OCI-LY7 (cell line): ENCODE results near the gene PCNX3. TPM values are rescaled to one million over a fixed set of nuclear protein-coding genes. Genes with fewer than 3 reads are reported as not detected.
A peak's percentile ranks its signal among the peaks of the same experiment; 100 is the strongest.

ENCODE experiments used
- BruUV-seq: library from RNA; stranded (reverse); fragments of 400-500 nt; replicated peaks from 2 replicates; lab custom pipeline; 2021; lab: Mats Ljungman, UMichigan
- CTCF ChIA-PET: fragments of 300-600 bp; sonication (Branson Sonifier 250); formaldehyde crosslinking; loops from one replicate; lab custom pipeline; 2022; ENCODE audit warnings: antibody characterized with exemption; ENCODE audit not compliant: unreplicated experiment; lab: Charles Lee
- POLR2A ChIA-PET: fragments of 300-600 bp; sonication (Branson Sonifier 250); formaldehyde crosslinking; loops from one replicate; lab custom pipeline; 2022; ENCODE audit warnings: antibody characterized with exemption; lab: Charles Lee
- DNase-seq: peaks from one replicate; pipeline ENCODE4 v3.0.0-alpha.2; 2015; ENCODE audit warnings: low spot score
- H2AFZ ChIP-seq: fragments of 200-600 bp; sonication (generic), shearing (Covaris generic); 2 replicates; pipeline ENCODE4 v1.6.1; 2014; ENCODE audit warnings: mild to moderate bottlenecking, antibody characterized with exemption, low read length, moderate library complexity
- H3K27ac ChIP-seq: fragments of 200-600 bp; sonication (generic); 2 replicates; pipeline ENCODE4 v1.5.1; 2014; ENCODE audit warnings: mixed run types, low read depth, mild to moderate bottlenecking, moderate library complexity, low read length, inconsistent platforms; ENCODE audit not compliant: poor library complexity, severe bottlenecking
- H3K36me3 ChIP-seq: fragments of 200-600 bp; sonication (generic); 2 replicates; pipeline ENCODE4 v1.6.1; 2014; ENCODE audit warnings: mild to moderate bottlenecking, antibody characterized with exemption, low read length, moderate library complexity, mixed read lengths; ENCODE audit not compliant: insufficient read depth
- H3K4me1 ChIP-seq: fragments of 200-600 bp; sonication (generic); 2 replicates; pipeline ENCODE4 v1.5.1; 2014; ENCODE audit warnings: mild to moderate bottlenecking, low read length; ENCODE audit not compliant: insufficient read depth, poor library complexity, severe bottlenecking
- H3K4me2 ChIP-seq: fragments of 200-600 bp; sonication (generic); 2 replicates; pipeline ENCODE4 v1.6.1; 2014; ENCODE audit warnings: mild to moderate bottlenecking, low read length
- H3K4me3 ChIP-seq: fragments of 200-600 bp; sonication (generic); 2 replicates; pipeline ENCODE4 v1.5.1; 2014; ENCODE audit warnings: mild to moderate bottlenecking, low read depth, low read length; ENCODE audit not compliant: poor library complexity, severe bottlenecking
- H3K79me2 ChIP-seq: fragments of 200-600 bp; sonication (generic); 2 replicates; pipeline ENCODE4 v1.6.1; 2016; ENCODE audit warnings: low read depth, mild to moderate bottlenecking, low read length, moderate library complexity, mixed read lengths; ENCODE audit not compliant: insufficient read depth
- H3K9me2 ChIP-seq: fragments of 200-600 bp; sonication (generic); 2 replicates; pipeline ENCODE4 v1.6.1; 2016; ENCODE audit warnings: mild to moderate bottlenecking, low read length, mixed read lengths; ENCODE audit not compliant: insufficient read depth
- H3K9me3 ChIP-seq: fragments of 200-600 bp; sonication (generic); 2 replicates; pipeline ENCODE4 v1.6.1; 2014; ENCODE audit warnings: mild to moderate bottlenecking, mixed run types, low read length, mixed read lengths
- H4K20me1 ChIP-seq: fragments of 200-600 bp; sonication (generic); 2 replicates; pipeline ENCODE4 v1.6.1; 2014; ENCODE audit warnings: mild to moderate bottlenecking, antibody characterized with exemption, low read length, moderate library complexity, mixed read lengths; ENCODE audit not compliant: insufficient read depth
- EZH2phosphoT487 ChIP-seq: fragments of 200-600 bp; sonication (generic); IDR thresholded peaks from 2 replicates; pipeline ENCODE4 v1.6.1; 2018; ENCODE audit warnings: low read depth, borderline replicate concordance, mild to moderate bottlenecking, mixed run types, antibody characterized with exemption, low read length, moderate library complexity, mixed read lengths
- intact Hi-C: fragments of 100-400 bp; cut with micrococcal nuclease; formaldehyde crosslinking; loops from one replicate; pipeline ENCODE4 v1.10.0; 2022; ENCODE audit not compliant: unreplicated experiment
- total RNA-seq, 2 experiments: library from RNA; depleted of rRNA in 1 of 2; stranded (reverse); fragments of >200 nt in 1 of 2; shearing (Covaris generic) in 1 of 2; gene quantifications; 2 replicates each; pipeline ENCODE4 v1.2.3, GENCODE V29; 2014 to 2022
- TF ChIP-seq, protein P1 (sequence below): fragments of 200-600 bp; sonication (generic); conservative IDR thresholded peaks from 2 replicates; pipeline ENCODE4 v1.5.1; 2014; ENCODE audit warnings: mild to moderate bottlenecking, antibody characterized with exemption, low read length, moderate library complexity, mixed read lengths

The PCNX3 gene
- total RNA-seq, 2 experiments from 2014 or later: 36.2 to 66.7 TPM

DNA sequence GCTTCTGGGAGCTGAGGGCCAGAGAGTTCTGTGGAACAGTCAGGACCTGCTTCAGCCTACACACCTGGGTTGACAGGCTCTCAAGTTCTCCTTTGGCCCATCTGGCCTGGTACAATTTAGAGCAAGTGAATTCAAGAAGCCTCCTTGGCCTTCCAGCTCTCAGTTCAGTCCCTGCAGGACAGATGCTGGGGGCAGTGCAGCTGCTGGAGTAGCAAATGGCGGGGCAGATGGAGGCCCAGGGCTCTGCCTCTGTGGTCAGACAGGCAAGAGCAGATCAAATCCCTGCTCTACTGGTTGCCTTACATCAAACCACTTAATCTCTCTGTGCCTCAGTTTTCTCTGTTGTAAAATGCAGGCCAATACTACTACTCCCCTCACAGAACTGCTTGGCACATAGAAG lies 11.3 kb upstream of the PCNX3 start:
- peaks cover 55% of the 10 kb centered on the region for H3K36me3 ChIP-seq
- H2AFZ ChIP-seq: no peak overlapping the region
- H3K27ac ChIP-seq: no peak overlapping the region
- intact Hi-C loops: no loop called here
- peaks cover 13% of the 10 kb centered on the region for H3K4me1 ChIP-seq
- H3K79me2 ChIP-seq: no peaks in the 10 kb centered on the region
- no peak for DNase-seq
- ChIA-PET CTCF (interaction anchor here (0.6 kb wide), 1 partner anchor 52 kb away, joined by 3 read pairs; no protein-coding TSS in a partner anchor), POLR2A (interaction anchor here (0.6 to 2.9 kb wide), 3 partner anchors 11 to 192 kb away, joined by 3 to 13 read pairs (median 6); partner anchors contain the start of gene PCNX3)
- H3K4me3 ChIP-seq: no peak overlapping the region
- no peak overlapping the region for H3K4me2 ChIP-seq
- BruUV-seq: no TSS peak
- no peaks in the 10 kb centered on the region for H3K9me2 ChIP-seq
- TF ChIP-seq EZH2phosphoT487: no peak
- TF ChIP-seq, protein P1, sequence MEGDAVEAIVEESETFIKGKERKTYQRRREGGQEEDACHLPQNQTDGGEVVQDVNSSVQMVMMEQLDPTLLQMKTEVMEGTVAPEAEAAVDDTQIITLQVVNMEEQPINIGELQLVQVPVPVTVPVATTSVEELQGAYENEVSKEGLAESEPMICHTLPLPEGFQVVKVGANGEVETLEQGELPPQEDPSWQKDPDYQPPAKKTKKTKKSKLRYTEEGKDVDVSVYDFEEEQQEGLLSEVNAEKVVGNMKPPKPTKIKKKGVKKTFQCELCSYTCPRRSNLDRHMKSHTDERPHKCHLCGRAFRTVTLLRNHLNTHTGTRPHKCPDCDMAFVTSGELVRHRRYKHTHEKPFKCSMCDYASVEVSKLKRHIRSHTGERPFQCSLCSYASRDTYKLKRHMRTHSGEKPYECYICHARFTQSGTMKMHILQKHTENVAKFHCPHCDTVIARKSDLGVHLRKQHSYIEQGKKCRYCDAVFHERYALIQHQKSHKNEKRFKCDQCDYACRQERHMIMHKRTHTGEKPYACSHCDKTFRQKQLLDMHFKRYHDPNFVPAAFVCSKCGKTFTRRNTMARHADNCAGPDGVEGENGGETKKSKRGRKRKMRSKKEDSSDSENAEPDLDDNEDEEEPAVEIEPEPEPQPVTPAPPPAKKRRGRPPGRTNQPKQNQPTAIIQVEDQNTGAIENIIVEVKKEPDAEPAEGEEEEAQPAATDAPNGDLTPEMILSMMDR: no peak
- H3K9me3 ChIP-seq: no peaks in the 10 kb centered on the region
- H4K20me1 ChIP-seq: no peaks in the 10 kb centered on the region

DNA sequence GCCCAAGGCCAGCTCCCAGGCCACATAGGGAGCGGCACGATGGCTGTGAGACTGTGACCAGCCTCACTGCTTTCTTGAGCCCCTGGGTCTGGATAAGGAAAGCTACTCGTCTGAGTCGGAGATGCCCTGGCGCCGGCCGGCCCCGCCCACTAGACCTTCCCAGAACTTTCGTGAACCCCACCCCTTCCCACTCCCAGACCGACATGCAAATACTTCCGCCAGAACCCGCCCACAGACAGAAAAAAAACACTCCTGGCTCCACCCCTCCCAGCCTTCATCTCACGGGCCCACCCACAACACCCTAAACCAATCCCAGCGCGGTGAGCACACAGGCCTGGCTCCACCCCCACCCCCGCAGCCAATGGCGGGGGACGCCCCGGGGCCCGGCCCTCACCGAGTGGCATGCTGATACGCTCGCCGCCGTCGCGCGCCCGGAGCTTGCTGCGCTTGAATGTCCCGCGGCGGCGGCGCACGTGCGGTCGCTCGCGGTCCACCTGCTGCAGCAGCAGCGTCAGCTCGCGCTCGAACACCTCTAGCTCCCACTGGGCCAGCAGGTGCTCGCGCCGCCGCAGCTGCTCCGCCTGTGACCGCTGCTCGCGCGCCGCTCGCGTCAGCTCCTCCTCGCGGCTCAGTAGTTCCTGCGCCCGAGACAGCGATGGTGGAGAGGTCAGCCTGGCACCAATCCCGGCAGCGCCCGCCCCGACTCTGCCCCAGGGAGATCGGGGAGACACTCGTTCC lies 8.5 kb upstream of the PCNX3 start:
- H3K27ac ChIP-seq: no peak overlapping the region
- CTCF ChIA-PET: no interaction called here
- no peak overlapping the region for H3K4me2 ChIP-seq
- H3K4me1 ChIP-seq: peaks cover 32% of the 10 kb centered on the region
- intact Hi-C loops: no loop called here
- no peaks in the 10 kb centered on the region for H3K9me2 ChIP-seq
- no peak overlapping the region for H3K4me3 ChIP-seq
- H2AFZ ChIP-seq: no peak overlapping the region
- TF ChIP-seq EZH2phosphoT487: no peak
- TF ChIP-seq, protein P1: no peak
- peaks cover 55% of the 10 kb centered on the region for H3K36me3 ChIP-seq
- H4K20me1 ChIP-seq: no peaks in the 10 kb centered on the region
- H3K9me3 ChIP-seq: no peaks in the 10 kb centered on the region
- DNase-seq: peak; percentile 21
- no peaks in the 10 kb centered on the region for H3K79me2 ChIP-seq
- BruUV-seq: no TSS peak
- POLR2A ChIA-PET: no interaction called here
